ENCODE results near the gene TIMM21. TPM values are rescaled to one million over a fixed set of nuclear protein-coding genes. Genes with fewer than 3 reads are reported as not detected.

Gene TIMM21
- total RNA-seq, 1 donor from 2014 or later: 28.1 TPM

- intact Hi-C loops (cut with micrococcal nuclease): loop anchor here (1.0 to 5.0 kb wide), 2 partner anchors 196 to 926 kb away; no protein-coding TSS in a partner anchor
Measured at GRCh38 chr18:74146756-74147155, 1.6 kb upstream of the TIMM21 start.

GRCh38 chr18:74147491-74147778 lies 888 bp upstream of the TIMM21 start:
- intact Hi-C loops (cut with micrococcal nuclease): loop anchor here (1.0 to 5.0 kb wide), 2 partner anchors 195 to 925 kb away; no protein-coding TSS in a partner anchor

GRCh38 chr18:74148543-74149070 lies 284 bp downstream of the TIMM21 start:
- intact Hi-C loops (cut with micrococcal nuclease): loop anchor here (1.0 to 5.0 kb wide), 12 partner anchors 48 to 1062 kb away; partner anchors contain the start of genes TSHZ1 and ZNF407

- intact Hi-C loops (cut with micrococcal nuclease): loop anchor here (2.0 to 5.0 kb wide), 3 partner anchors 257 to 922 kb away; no protein-coding TSS in a partner anchor
Measured at GRCh38 chr18:74149878-74150277, 1.6 kb downstream of the TIMM21 start.

- intact Hi-C loops (cut with micrococcal nuclease): no loop called here
Measured at GRCh38 chr18:74152270-74152669, 3.9 kb downstream of the TIMM21 start.

- intact Hi-C loops (cut with micrococcal nuclease): no loop called here
Measured at GRCh38 chr18:74152857-74153256, 4.5 kb downstream of the TIMM21 start.

GRCh38 chr18:74153377-74153776 lies 5.1 kb downstream of the TIMM21 start:
- intact Hi-C loops (cut with micrococcal nuclease): no loop called here

- intact Hi-C loops (cut with micrococcal nuclease): no loop called here
Measured at GRCh38 chr18:74153793-74154192, 5.5 kb downstream of the TIMM21 start.

GRCh38 chr18:74154716-74155115 lies 6.4 kb downstream of the TIMM21 start:
- intact Hi-C loops (cut with micrococcal nuclease): no loop called here

- intact Hi-C loops (cut with micrococcal nuclease): no loop called here
Measured at GRCh38 chr18:74155276-74155675, 7.0 kb downstream of the TIMM21 start.

- intact Hi-C loops (cut with micrococcal nuclease): no loop called here
Measured at GRCh38 chr18:74163019-74163660, 14.8 kb downstream of the TIMM21 start.

- intact Hi-C loops (cut with micrococcal nuclease): no loop called here
Measured at GRCh38 chr18:74166386-74166785, 18.1 kb downstream of the TIMM21 start.

- intact Hi-C loops (cut with micrococcal nuclease): no loop called here
Measured at GRCh38 chr18:74171910-74172606, 23.7 kb downstream of the TIMM21 start.

- intact Hi-C loops (cut with micrococcal nuclease): no loop called here
Measured at GRCh38 chr18:74172697-74173433, 24.5 kb downstream of the TIMM21 start.

GRCh38 chr18:74173434-74173750 lies 25.1 kb downstream of the TIMM21 start:
- intact Hi-C loops (cut with micrococcal nuclease): no loop called here

GRCh38 chr18:74175658-74176057 lies 27.3 kb downstream of the TIMM21 start:
- intact Hi-C loops (cut with micrococcal nuclease): no loop called here

GRCh38 chr18:74178884-74179283 lies 30.6 kb downstream of the TIMM21 start:
- intact Hi-C loops (cut with micrococcal nuclease): no loop called here

- intact Hi-C loops (cut with micrococcal nuclease): no loop called here
Measured at GRCh38 chr18:74179623-74180199, 31.4 kb downstream of the TIMM21 start.

- intact Hi-C loops (cut with micrococcal nuclease): no loop called here
Measured at GRCh38 chr18:74182335-74182734, 34.0 kb downstream of the TIMM21 start.

GRCh38 chr18:74183130-74183529 lies 34.8 kb downstream of the TIMM21 start:
- intact Hi-C loops (cut with micrococcal nuclease): no loop called here

- intact Hi-C loops (cut with micrococcal nuclease): loop anchor here (5.0 kb wide), 1 partner anchor 847 kb away; no protein-coding TSS in a partner anchor
Measured at GRCh38 chr18:74184875-74185274, 36.6 kb downstream of the TIMM21 start.

- intact Hi-C loops (cut with micrococcal nuclease): loop anchor here (5.0 kb wide), 1 partner anchor 846 kb away; no protein-coding TSS in a partner anchor
Measured at GRCh38 chr18:74185860-74186259, 37.5 kb downstream of the TIMM21 start.
